HepG2 (cell line): Measurements from ENCODE around the gene SNX15. TPM values are rescaled to one million over a fixed set of nuclear protein-coding genes. Genes with fewer than 3 reads are reported as not detected.

Experiments
- ARID5B ChIP-seq: IDR thresholded peaks from 2 replicates; pipeline ENCODE4 v1.4.0; 2020; ENCODE audit warnings: mild to moderate bottlenecking, missing genetic modification reagents
- ELF3 ChIP-seq: IDR thresholded peaks from 2 replicates; pipeline ENCODE4 v1.6.1; 2016; ENCODE audit warnings: missing genetic modification reagents, missing compliant biosample characterization
- ESRRA ChIP-seq: sonication (generic); formaldehyde crosslinking; IDR thresholded peaks from 2 replicates; pipeline ENCODE4 v1.5.1; 2020; ENCODE audit warnings: mild to moderate bottlenecking, low read depth, missing genetic modification reagents
- ETV5 ChIP-seq: IDR thresholded peaks from 2 replicates; pipeline ENCODE4 v1.6.1; 2018; ENCODE audit warnings: missing biosample characterization, missing genetic modification reagents, inconsistent platforms, borderline replicate concordance
- GATAD1 ChIP-seq: IDR thresholded peaks from 2 replicates; pipeline ENCODE4 v1.6.1; 2016; ENCODE audit warnings: missing genetic modification reagents, missing compliant biosample characterization
- GLMP ChIP-seq: sonication (generic); formaldehyde crosslinking; IDR thresholded peaks from 2 replicates; pipeline ENCODE4 v1.9.0; 2021; ENCODE audit warnings: missing genetic modification reagents, mild to moderate bottlenecking, borderline replicate concordance
- KMT2B ChIP-seq: IDR thresholded peaks from 2 replicates; pipeline ENCODE4 v1.6.1; 2016; ENCODE audit warnings: missing genetic modification reagents, missing compliant biosample characterization
- MAFF ChIP-seq: IDR thresholded peaks from 2 replicates; pipeline ENCODE4 v1.6.1; 2011; ENCODE audit warnings: low read depth, low read length, improper control_type of control experiment
- MIXL1 ChIP-seq: IDR thresholded peaks from 2 replicates; pipeline ENCODE4 v1.6.1; 2016
- NR2F2 ChIP-seq: IDR thresholded peaks from 2 replicates; pipeline ENCODE4 v1.6.1; 2012; ENCODE audit warnings: low read depth, inconsistent platforms, borderline replicate concordance
- RELA ChIP-seq: sonication (generic); formaldehyde crosslinking; IDR thresholded peaks from 2 replicates; pipeline ENCODE4 v1.4.0; 2020; ENCODE audit warnings: missing genetic modification reagents
- SAP130 ChIP-seq: IDR thresholded peaks from 2 replicates; pipeline ENCODE4 v1.6.1; 2016; ENCODE audit warnings: low read depth
- SOX13 ChIP-seq, 3 experiments: fragments of 450-650 bp in 1 of 3; sonication (generic) in 1 of 3; formaldehyde crosslinking in 1 of 3; IDR thresholded peaks in 2 of 3; conservative IDR thresholded peaks in 1 of 3; 2 replicates each; pipeline versions ENCODE4 v1.5.0 to v1.6.1; 2016 to 2020; ENCODE audit warnings: antibody characterized with exemption in 1 of 3, mild to moderate bottlenecking in 1 of 3, missing compliant biosample characterization in 1 of 3, missing genetic modification reagents in 1 of 3, moderate library complexity in 1 of 3
- SP140L ChIP-seq: sonication (generic); formaldehyde crosslinking; IDR thresholded peaks from 2 replicates; pipeline ENCODE4 v1.4.0; 2020; ENCODE audit warnings: missing genetic modification reagents, borderline replicate concordance
- ZIK1 ChIP-seq: sonication (generic); formaldehyde crosslinking; IDR thresholded peaks from 2 replicates; pipeline ENCODE4 v1.5.0; 2020; ENCODE audit warnings: mild to moderate bottlenecking, low read depth, missing genetic modification reagents, borderline replicate concordance
- ZMYM3 ChIP-seq: sonication (generic); formaldehyde crosslinking; IDR thresholded peaks from 2 replicates; pipeline ENCODE4 v1.5.1; 2020; ENCODE audit warnings: mild to moderate bottlenecking, missing genetic modification reagents
- ZNF263 ChIP-seq: sonication (generic); formaldehyde crosslinking; IDR thresholded peaks from 2 replicates; pipeline ENCODE4 v1.4.0; 2020; ENCODE audit warnings: missing genetic modification reagents
- ZNF317 ChIP-seq: sonication (generic); formaldehyde crosslinking; IDR thresholded peaks from 2 replicates; pipeline ENCODE4 v1.5.0; 2020; ENCODE audit warnings: mild to moderate bottlenecking, missing genetic modification reagents
- ZNF331 ChIP-seq: sonication (generic); formaldehyde crosslinking; IDR thresholded peaks from 2 replicates; pipeline ENCODE4 v1.4.0; 2020; ENCODE audit warnings: missing genetic modification reagents
- ZNF33B ChIP-seq: sonication (generic); formaldehyde crosslinking; IDR thresholded peaks from 2 replicates; pipeline ENCODE4 v1.5.1; 2020; ENCODE audit warnings: mild to moderate bottlenecking, missing genetic modification reagents
- ZNF558 ChIP-seq: sonication (generic); formaldehyde crosslinking; IDR thresholded peaks from 2 replicates; pipeline ENCODE4 v1.9.0; 2022; ENCODE audit warnings: mild to moderate bottlenecking, missing genetic modification reagents, borderline replicate concordance
- ZNF598 ChIP-seq: sonication (generic); formaldehyde crosslinking; IDR thresholded peaks from 2 replicates; pipeline ENCODE4 v1.5.1; 2020; ENCODE audit warnings: mild to moderate bottlenecking, missing genetic modification reagents, borderline replicate concordance
- ZNF619 ChIP-seq: sonication (generic); formaldehyde crosslinking; IDR thresholded peaks from 2 replicates; pipeline ENCODE4 v1.4.0; 2020; ENCODE audit warnings: mild to moderate bottlenecking, missing genetic modification reagents
- ZNF672 ChIP-seq: sonication (generic); formaldehyde crosslinking; IDR thresholded peaks from 2 replicates; pipeline ENCODE4 v1.8.1; 2022; ENCODE audit warnings: missing genetic modification reagents
- ZNF766 ChIP-seq: sonication (generic); formaldehyde crosslinking; IDR thresholded peaks from 2 replicates; pipeline ENCODE4 v1.5.0; 2020; ENCODE audit warnings: missing genetic modification reagents, borderline replicate concordance
- ZSCAN9 ChIP-seq: IDR thresholded peaks from 2 replicates; pipeline ENCODE4 v1.6.1; 2016; ENCODE audit warnings: borderline replicate concordance
- polyA plus RNA-seq, 8 experiments: library from polyadenylated mRNA; depleted of rRNA in 3 of 8; stranded (reverse) in 7 of 8; unstranded in 1 of 8; fragments of >200 nt; fragmentation: Illumina TruSeq in 4 of 8; extraction: Trizol in 4 of 8; gene quantifications; 2 replicates each; pipeline versions ENCODE4 v1.2.1 to v1.2.3, GENCODE V29; 2011 to 2016; ENCODE audit warnings: low read depth in 4 of 8, missing spikeins in 1 of 8, mixed read lengths in 1 of 8; ENCODE audit not compliant: insufficient read depth in 1 of 8
- total RNA-seq, 5 experiments: library from RNA; depleted of rRNA; stranded (reverse); fragments of >200 nt; fragmentation: Illumina TruSeq; extraction: Trizol; gene quantifications; 2 replicates each; pipeline ENCODE4 v1.2.3, GENCODE V29; 2016; ENCODE audit warnings: low read depth in 1 of 5
- TF ChIP-seq, protein P1 (sequence below): sonication (generic); formaldehyde crosslinking; IDR thresholded peaks from 2 replicates; pipeline ENCODE4 v1.4.0; 2020; ENCODE audit warnings: low read depth, mild to moderate bottlenecking, missing genetic modification reagents

SNX15 gene
- total and polyA plus RNA-seq, 2 of the 13 experiments (the other 11 are each of a cell fraction or from before 2014, with no cell fraction given), result 19.1 to 22.6 TPM

DNA sequence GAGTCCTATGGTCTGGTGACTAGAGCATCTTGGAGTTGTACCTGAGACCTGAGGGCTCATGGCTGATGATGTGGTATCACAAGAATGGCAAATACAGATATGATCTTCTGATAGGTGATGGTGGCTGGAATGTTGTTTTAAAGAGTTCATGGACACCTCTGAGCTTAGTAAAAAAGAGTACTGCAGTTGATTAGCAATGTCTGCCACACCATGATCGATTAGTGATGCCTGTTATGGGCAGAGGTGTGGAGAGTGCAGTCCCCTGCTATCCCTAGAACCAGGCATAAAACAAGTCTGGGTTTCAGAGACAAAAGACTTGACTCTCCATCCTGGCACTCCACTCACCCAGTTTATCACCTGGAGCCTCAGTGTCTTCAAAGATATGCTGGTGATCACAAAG, 29.1 kb upstream of the SNX15 start (continued):
- TF ChIP-seq SOX13 (IDR thresholded peaks at IDR 0.05) (no peak), SOX13 (CRISPR knock-in tag; conservative IDR thresholded peaks at IDR 0.05 in 1 of 2, IDR thresholded peaks at IDR 0.05 in 1 of 2) (0 out of 4 replicates have a peak, but pooled peaks of 1 of the 2 experiments have one; percentile 34), NR2F2 (no peak), MAFF (peak; percentile 9; the same call in 1 of the 2 replicates), SAP130 (CRISPR knock-in tag) (peak; percentile 79), ZMYM3 (0 out of 2 replicates have a peak, but pooled peaks have one; percentile 47), RELA (CRISPR knock-in tag) (no peak), ZNF331 (CRISPR knock-in tag) (0 out of 2 replicates have a peak, but pooled peaks have one; percentile 43), ZNF263 (CRISPR knock-in tag) (peak; percentile 62; the same call in 1 of the 2 replicates), MIXL1 (peak; percentile 79), KMT2B (CRISPR knock-in tag) (0 out of 2 replicates have a peak, but pooled peaks have one; percentile 12), ARID5B (0 out of 2 replicates have a peak, but pooled peaks have one; percentile 12), ZNF317 (CRISPR knock-in tag) (0 out of 2 replicates have a peak, but pooled peaks have one; percentile 5), ZNF598 (no peak), ZNF672 (CRISPR knock-in tag) (no peak), ZNF766 (CRISPR knock-in tag) (no peak), ESRRA (CRISPR knock-in tag) (no peak), GLMP (CRISPR knock-in tag) (no peak), ZNF558 (CRISPR knock-in tag) (no peak), ELF3 (CRISPR knock-in tag) (0 out of 2 replicates have a peak, but pooled peaks have one; percentile 26), GATAD1 (peak; percentile 73), ZSCAN9 (CRISPR knock-in tag) (0 out of 2 replicates have a peak, but pooled peaks have one; percentile 37), ZNF619 (CRISPR knock-in tag) (no peak), ETV5 (CRISPR knock-in tag) (no peak), SP140L (CRISPR knock-in tag) (no peak), ZNF33B (CRISPR knock-in tag) (no peak), ZIK1 (no peak)
- TF ChIP-seq, protein P1, sequence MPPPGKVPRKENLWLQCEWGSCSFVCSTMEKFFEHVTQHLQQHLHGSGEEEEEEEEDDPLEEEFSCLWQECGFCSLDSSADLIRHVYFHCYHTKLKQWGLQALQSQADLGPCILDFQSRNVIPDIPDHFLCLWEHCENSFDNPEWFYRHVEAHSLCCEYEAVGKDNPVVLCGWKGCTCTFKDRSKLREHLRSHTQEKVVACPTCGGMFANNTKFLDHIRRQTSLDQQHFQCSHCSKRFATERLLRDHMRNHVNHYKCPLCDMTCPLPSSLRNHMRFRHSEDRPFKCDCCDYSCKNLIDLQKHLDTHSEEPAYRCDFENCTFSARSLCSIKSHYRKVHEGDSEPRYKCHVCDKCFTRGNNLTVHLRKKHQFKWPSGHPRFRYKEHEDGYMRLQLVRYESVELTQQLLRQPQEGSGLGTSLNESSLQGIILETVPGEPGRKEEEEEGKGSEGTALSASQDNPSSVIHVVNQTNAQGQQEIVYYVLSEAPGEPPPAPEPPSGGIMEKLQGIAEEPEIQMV (CRISPR knock-in tag), result no peak
